Endothelial cell of umbilical vein (primary cell): ENCODE results near the gene LRRD1. TPM values are rescaled to one million over a fixed set of nuclear protein-coding genes. Genes with fewer than 3 reads are reported as not detected.

ENCODE experiments used
- BruUV-seq: library from RNA; stranded (reverse); fragments of 400-500 nt; replicated peaks from 2 replicates; lab custom pipeline; 2021; lab: Mats Ljungman, UMichigan
- CTCF ChIA-PET: fragments of 300-600, 350-600 bp; sonication (Branson Sonifier 250); formaldehyde crosslinking; loops from one replicate; lab custom pipeline; 2021; ENCODE audit warnings: antibody characterized with exemption, inconsistent platforms; lab: Charles Lee
- POLR2A ChIA-PET: fragments of 300-600, 350-600 bp; sonication (Branson Sonifier 250); formaldehyde crosslinking; loops from one replicate; lab custom pipeline; 2021; ENCODE audit warnings: antibody characterized with exemption, inconsistent platforms; lab: Charles Lee
- DNase-seq: peaks from one replicate; pipeline ENCODE4 v3.0.0-alpha.2; 2011; ENCODE audit warnings: low read depth, low spot score
- FAIRE-seq: peaks from 2 replicates; lab custom pipeline; 2011; peaks lifted over from hg19 to GRCh38; lab: Jason Lieb, UNC
- H2AFZ ChIP-seq: 2 replicates; pipeline ENCODE4 v1.6.0; 2012; ENCODE audit warnings: low read depth, low read length, control low read depth, inconsistent platforms
- H3K27ac ChIP-seq: 2 replicates; pipeline ENCODE4 v1.5.1; 2011; ENCODE audit warnings: low read depth, mild to moderate bottlenecking, control low read depth, low read length, moderate library complexity; ENCODE audit not compliant: insufficient read depth
- H3K27me3 ChIP-seq, 2 experiments: 2 replicates each; pipeline versions ENCODE4 v1.6.0 to v1.6.1; 2011; ENCODE audit warnings: low read length in 2 of 2, mixed read lengths in 1 of 2; ENCODE audit not compliant: control insufficient read depth in 2 of 2, insufficient read depth in 2 of 2
- H3K36me3 ChIP-seq, 2 experiments: 2 replicates in 1 of 2; 3 replicates in 1 of 2; pipeline ENCODE4 v1.5.1; 2011; ENCODE audit warnings: low read length in 2 of 2, mild to moderate bottlenecking in 1 of 2, moderate library complexity in 1 of 2; ENCODE audit not compliant: control insufficient read depth in 2 of 2, insufficient read depth in 2 of 2; ENCODE audit errors: extremely low read depth in 1 of 2
- H3K4me1 ChIP-seq: 3 replicates; pipeline ENCODE4 v1.5.1; 2011; ENCODE audit warnings: mild to moderate bottlenecking, low read length; ENCODE audit not compliant: control insufficient read depth, insufficient read depth; ENCODE audit errors: extremely low read depth
- H3K4me2 ChIP-seq: 2 replicates; pipeline ENCODE4 v1.6.1; 2011; ENCODE audit warnings: low read length, control low read depth, mixed read lengths; ENCODE audit not compliant: insufficient read depth
- H3K4me3 ChIP-seq, 3 experiments: fragments of 200-600 bp in 1 of 3; sonication (generic), shearing (Covaris generic) in 1 of 3; replicated peaks in 1 of 3; 2 replicates each; pipeline ENCODE4 v1.5.1; 2011 to 2016; ENCODE audit warnings: control low read depth in 3 of 3, low read length in 3 of 3, mild to moderate bottlenecking in 2 of 3, inconsistent platforms in 1 of 3, low read depth in 1 of 3, moderate library complexity in 1 of 3; ENCODE audit not compliant: insufficient read depth in 1 of 3
- H3K79me2 ChIP-seq: 2 replicates; pipeline ENCODE4 v1.6.0; 2012; ENCODE audit warnings: low read length, inconsistent platforms; ENCODE audit not compliant: control insufficient read depth, insufficient read depth
- H3K9ac ChIP-seq: replicated peaks from 2 replicates; pipeline ENCODE3; 2011; ENCODE audit warnings: low read length, control low read depth; ENCODE audit not compliant: insufficient read depth; ENCODE audit errors: extremely low read depth
- H3K9me1 ChIP-seq: replicated peaks from 3 replicates; pipeline ENCODE4 v1.6.0; 2011; ENCODE audit warnings: mild to moderate bottlenecking, low read length; ENCODE audit not compliant: control insufficient read depth, insufficient read depth; ENCODE audit errors: extremely low read depth
- H3K9me3 ChIP-seq: replicated peaks from 2 replicates; pipeline ENCODE4 v1.5.1; 2012; ENCODE audit warnings: low read length, inconsistent platforms; ENCODE audit not compliant: control insufficient read depth, insufficient read depth
- H4K20me1 ChIP-seq: replicated peaks from 2 replicates; pipeline ENCODE3; 2011; ENCODE audit warnings: mild to moderate bottlenecking, low read length; ENCODE audit not compliant: control insufficient read depth, insufficient read depth; ENCODE audit errors: extremely low read depth
- CTCF ChIP-seq, 2 donors: IDR thresholded peaks; 1 replicate in 1 of 2; 2 replicates in 1 of 2; pipeline ENCODE4 v1.5.1; 2011; ENCODE audit warnings: low read length in 2 of 2, mild to moderate bottlenecking in 2 of 2, moderate library complexity in 2 of 2, control low read depth in 1 of 2, inconsistent platforms in 1 of 2, low read depth in 1 of 2; ENCODE audit not compliant: insufficient read depth in 1 of 2; ENCODE audit errors: extremely low read depth in 1 of 2
- EZH2 ChIP-seq: IDR thresholded peaks from 2 replicates; pipeline ENCODE4 v1.6.1; 2012; ENCODE audit warnings: borderline replicate concordance, low read depth, mild to moderate bottlenecking, moderate library complexity, low read length, inconsistent platforms; ENCODE audit not compliant: severe bottlenecking
- FOS ChIP-seq: IDR thresholded peaks from 2 replicates; pipeline ENCODE4 v1.6.1; 2011; ENCODE audit warnings: mild to moderate bottlenecking, low read length, moderate library complexity, borderline replicate concordance; ENCODE audit not compliant: insufficient read depth
- GATA2 ChIP-seq: IDR thresholded peaks from 2 replicates; pipeline ENCODE4 v1.7.0; 2011; ENCODE audit warnings: low read depth, mild to moderate bottlenecking, moderate library complexity, mixed read lengths, low read length; ENCODE audit not compliant: insufficient read length, insufficient read depth
- JUN ChIP-seq: IDR thresholded peaks from 2 replicates; pipeline ENCODE4 v1.6.1; 2011; ENCODE audit warnings: borderline replicate concordance, low read depth; ENCODE audit not compliant: insufficient read length, insufficient read depth
- MAX ChIP-seq: IDR thresholded peaks from 2 replicates; pipeline ENCODE4 v1.6.1; 2011; ENCODE audit not compliant: insufficient read depth, insufficient read length
- MYC ChIP-seq: IDR thresholded peaks from one replicate; pipeline ENCODE4 v1.6.1; 2011; ENCODE audit warnings: mild to moderate bottlenecking, low read depth, low read length
- POLR2A ChIP-seq: IDR thresholded peaks from 2 replicates; pipeline ENCODE4 v1.6.1; 2012; ENCODE audit warnings: low read depth, mild to moderate bottlenecking, control low read depth, low read length
- POLR2AphosphoS5 ChIP-seq: IDR thresholded peaks from 2 replicates; pipeline ENCODE4 v1.6.1; 2012; ENCODE audit warnings: low read depth, mild to moderate bottlenecking, control low read depth, low read length, moderate library complexity; ENCODE audit not compliant: insufficient read depth
- dilution Hi-C: fragments of 300-500 bp; cut with MboI; formaldehyde crosslinking; loops from one replicate; pipeline ENCODE4 v1.15.0; 2019; ENCODE audit warnings: low sequenced_read_pairs; ENCODE audit not compliant: extremely low pct_ligation_motif_present
- intact Hi-C: fragments of 100-400 bp; cut with micrococcal nuclease; formaldehyde crosslinking; loops from one replicate; pipeline ENCODE4 v1.10.0; 2022
- polyA plus RNA-seq, 4 experiments: library from polyadenylated mRNA; depleted of rRNA in 3 of 4; stranded (reverse) in 3 of 4; unstranded in 1 of 4; fragments of >200 nt; gene quantifications; 2 replicates each; pipeline versions ENCODE4 v1.2.1 to v1.2.3, GENCODE V29; 2011 to 2012; ENCODE audit warnings: missing spikeins in 1 of 4
- total RNA-seq: library from RNA; stranded (reverse); gene quantifications from 2 replicates; pipeline ENCODE4 v1.2.3, GENCODE V29; 2021

The LRRD1 gene
- total and polyA plus RNA-seq, 2 donors (not counting 3 experiments of a cell fraction or from before 2014, with no cell fraction given), result 0.03 to 0.46 TPM

GRCh38 chr7:92200791-92201190 is 21.8 kb upstream of the LRRD1 start:
- Histone ChIP-seq H3K9me3 (no peaks in the 10 kb centered on the region), H3K79me2 (no peaks in the 10 kb centered on the region), H3K9ac (no peak overlapping the region), H3K27ac (no peak overlapping the region), H3K4me1 (no peaks in the 10 kb centered on the region), H4K20me1 (no peaks in the 10 kb centered on the region), H3K27me3 (no peaks in the 10 kb centered on the region), H3K4me2 (no peak overlapping the region), H3K9me1 (no peaks in the 10 kb centered on the region), H3K4me3 (no peak overlapping the region), H2AFZ (no peak overlapping the region), H3K36me3 (peaks cover 2 to 4% of the 10 kb centered on the region in 2 experiments)
- CTCF ChIA-PET, result interaction anchor here (1.4 to 2.7 kb wide), 2 partner anchors 21 to 223 kb away, joined by 4 to 8 read pairs; partner anchors contain the start of gene LRRD1
- no TSS peak for BruUV-seq
- TF ChIP-seq MAX (no peak), MYC (no peak), CTCF (IDR thresholded peaks at IDR 0.05; ENCODE audit: extremely low read depth in 1 of 2, insufficient read depth in 1 of 2, low read depth in 1 of 2, low read length in 2 of 2) (no peak), POLR2AphosphoS5 (no peak), JUN (no peak), GATA2 (no peak), EZH2 (no peak), FOS (no peak), POLR2A (no peak)
- POLR2A ChIA-PET, result no interaction called here
- DNase-seq (no peak), FAIRE-seq (no peak)
- intact Hi-C loops, result no loop called here
- dilution Hi-C loops, result no loop called here
